RWPE1 (cell line): Measurements from ENCODE around the gene SRRM3.

Source experiments
- CTCF ChIA-PET: fragments of 350-600 bp; sonication (Branson Sonifier 250); formaldehyde crosslinking; extraction: SDS; loops from one replicate; lab custom pipeline; 2021; lab: Yijun Ruan, JAX
- POLR2A ChIA-PET: fragments of 400-600 bp; formaldehyde crosslinking; extraction: SDS; loops from one replicate; lab custom pipeline; 2020; ENCODE audit warnings: antibody characterized with exemption; ENCODE audit not compliant: low non-redundant PET; lab: Yijun Ruan, JAX
- DNase-seq: peaks from one replicate; pipeline ENCODE4 v3.0.0; 2012; ENCODE audit warnings: low spot score
- H3K27ac ChIP-seq: fragments of 450-650 bp; 2 replicates; pipeline ENCODE4 v1.5.1; 2017
- TF ChIP-seq, protein P1 (sequence below): fragments of 450-650 bp; conservative IDR thresholded peaks from 2 replicates; pipeline ENCODE4 v1.5.1; 2017; ENCODE audit warnings: low read depth, mild to moderate bottlenecking

Gene SRRM3

GRCh38 chr7:76317782-76318487 lies 116.2 kb downstream of the SRRM3 start:
- peak; percentile 99 for DNase-seq
- ChIA-PET CTCF (interaction anchor here (0.6 to 1.9 kb wide), 7 partner anchors 8 to 141 kb away, joined by 3 to 13 read pairs (median 5); no protein-coding TSS in a partner anchor), POLR2A (interaction anchor here (0.6 to 1.0 kb wide), 5 partner anchors 26 to 134 kb away, joined by 3 to 6 read pairs (median 4); partner anchors contain the start of gene YWHAG)
- TF ChIP-seq, protein P1, sequence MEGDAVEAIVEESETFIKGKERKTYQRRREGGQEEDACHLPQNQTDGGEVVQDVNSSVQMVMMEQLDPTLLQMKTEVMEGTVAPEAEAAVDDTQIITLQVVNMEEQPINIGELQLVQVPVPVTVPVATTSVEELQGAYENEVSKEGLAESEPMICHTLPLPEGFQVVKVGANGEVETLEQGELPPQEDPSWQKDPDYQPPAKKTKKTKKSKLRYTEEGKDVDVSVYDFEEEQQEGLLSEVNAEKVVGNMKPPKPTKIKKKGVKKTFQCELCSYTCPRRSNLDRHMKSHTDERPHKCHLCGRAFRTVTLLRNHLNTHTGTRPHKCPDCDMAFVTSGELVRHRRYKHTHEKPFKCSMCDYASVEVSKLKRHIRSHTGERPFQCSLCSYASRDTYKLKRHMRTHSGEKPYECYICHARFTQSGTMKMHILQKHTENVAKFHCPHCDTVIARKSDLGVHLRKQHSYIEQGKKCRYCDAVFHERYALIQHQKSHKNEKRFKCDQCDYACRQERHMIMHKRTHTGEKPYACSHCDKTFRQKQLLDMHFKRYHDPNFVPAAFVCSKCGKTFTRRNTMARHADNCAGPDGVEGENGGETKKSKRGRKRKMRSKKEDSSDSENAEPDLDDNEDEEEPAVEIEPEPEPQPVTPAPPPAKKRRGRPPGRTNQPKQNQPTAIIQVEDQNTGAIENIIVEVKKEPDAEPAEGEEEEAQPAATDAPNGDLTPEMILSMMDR = no peak
- H3K27ac ChIP-seq = peak overlapping the region; percentile 99

DNA sequence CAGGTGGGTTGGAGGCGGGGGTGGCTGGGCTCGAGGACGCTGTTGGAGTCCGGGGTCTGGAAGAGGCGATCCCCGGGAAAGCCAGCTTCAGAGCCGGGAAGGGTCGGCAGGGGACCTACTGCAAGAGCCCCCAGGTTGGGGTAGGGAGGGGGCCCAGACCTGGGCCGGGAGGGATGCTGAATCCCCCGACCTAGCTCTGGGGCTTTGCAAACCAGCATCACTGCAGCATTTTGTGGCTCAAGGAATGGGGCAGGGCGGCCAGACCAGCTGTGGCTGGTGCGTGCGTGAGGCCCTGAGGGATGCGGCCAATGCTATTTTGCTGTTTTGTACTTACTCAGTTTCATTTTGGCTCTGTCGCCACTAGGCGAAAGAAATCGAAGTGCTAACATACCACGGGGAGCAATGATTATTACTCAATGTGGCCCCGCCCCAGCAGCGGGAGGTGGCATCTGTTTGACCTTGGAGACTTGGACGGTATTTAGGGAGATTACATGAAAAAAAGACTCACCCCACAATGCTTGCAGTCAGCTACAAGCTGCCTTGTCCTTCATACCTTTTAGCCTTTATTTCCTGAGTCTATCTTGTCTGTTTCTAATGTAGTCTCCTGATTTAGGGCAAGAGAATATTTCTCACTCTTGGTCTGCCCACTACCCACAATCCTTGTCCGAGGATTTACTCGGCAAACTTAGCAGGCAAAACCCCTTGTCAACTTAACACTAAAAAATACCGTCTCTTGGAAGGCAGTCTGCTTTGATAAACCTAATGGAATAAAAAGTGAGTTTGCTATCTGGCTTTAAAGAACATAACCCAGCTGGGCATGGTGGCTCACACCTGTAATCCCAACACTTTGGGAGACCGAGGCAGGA lies 117.0 kb downstream of the SRRM3 start:
- TF ChIP-seq, protein P1 = no peak
- ChIA-PET CTCF (interaction anchor here (0.6 to 1.8 kb wide), 8 partner anchors 8 to 1226 kb away, joined by 3 to 13 read pairs (median 4); no protein-coding TSS in a partner anchor), POLR2A (interaction anchor here (0.6 to 1.0 kb wide), 5 partner anchors 27 to 135 kb away, joined by 3 to 6 read pairs (median 4); partner anchors contain the start of gene YWHAG)
- DNase-seq = peak; percentile 89
- H3K27ac ChIP-seq = peak overlapping the region; percentile 99

GRCh38 chr7:76325092-76325491 lies 123.4 kb downstream of the SRRM3 start:
- H3K27ac ChIP-seq = peak overlapping the region; percentile 46
- POLR2A ChIA-PET = no interaction called here
- CTCF ChIA-PET = no interaction called here
- no peak for DNase-seq
- TF ChIP-seq, protein P1 = no peak

GRCh38 chr7:76325811-76326210 lies 124.1 kb downstream of the SRRM3 start:
- H3K27ac ChIP-seq = peak overlapping the region; percentile 46
- POLR2A ChIA-PET = no interaction called here
- CTCF ChIA-PET = no interaction called here
- DNase-seq = no peak
- TF ChIP-seq, protein P1 = no peak

DNA sequence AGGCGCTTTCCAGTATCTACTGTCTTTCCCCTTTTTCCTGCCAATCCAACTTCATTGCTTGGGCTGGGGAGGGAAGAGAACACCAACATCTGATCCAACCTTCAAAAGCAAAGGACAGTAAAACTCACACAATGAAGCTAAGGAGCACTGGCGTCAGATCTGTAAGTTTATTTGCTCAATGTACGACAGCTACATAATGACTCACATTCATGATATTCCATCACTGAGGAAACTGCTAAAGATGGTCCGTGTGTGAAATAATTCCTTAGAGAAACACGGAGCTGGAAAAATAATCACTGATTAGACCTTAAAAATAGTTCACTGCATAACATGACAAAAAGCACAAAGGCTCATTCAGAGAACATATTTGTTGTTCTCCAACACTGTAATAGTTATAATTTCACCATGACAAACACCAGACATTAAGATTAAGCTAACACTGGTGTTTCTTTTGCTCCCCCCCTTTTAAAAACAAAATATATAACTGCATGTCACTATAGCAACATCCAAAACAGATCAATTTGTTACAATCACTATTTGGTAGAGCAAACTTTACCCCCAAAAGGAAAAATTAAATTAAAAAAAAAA lies 125.0 kb downstream of the SRRM3 start:
- POLR2A ChIA-PET = no interaction called here
- no peak for DNase-seq
- CTCF ChIA-PET = interaction anchor here (0.7 to 1.0 kb wide), 2 partner anchors 8 to 125 kb away, joined by 3 to 4 read pairs; partner anchors contain the start of gene SRRM3
- H3K27ac ChIP-seq = peak overlapping the region; percentile 46
- TF ChIP-seq, protein P1 = no peak

- POLR2A ChIA-PET = no interaction called here
- DNase-seq = no peak
- CTCF ChIA-PET = interaction anchor here (0.6 to 1.0 kb wide), 3 partner anchors 9 to 49 kb away, joined by 3 to 5 read pairs (median 3); no protein-coding TSS in a partner anchor
- H3K27ac ChIP-seq = no peak overlapping the region
- TF ChIP-seq, protein P1 = no peak
Measured at GRCh38 chr7:76327610-76328009, 125.9 kb downstream of the SRRM3 start.
